ENCODE results near the gene TCF20. TPM values are rescaled to one million over a fixed set of nuclear protein-coding genes. Genes with fewer than 3 reads are reported as not detected.

Gene TCF20
- total and polyA plus RNA-seq, 12 donors = 5.6 to 43.9 (median 24.3) TPM

GRCh38 chr22:42317691-42318547, 47.5 kb upstream of the TCF20 start:
- no peak for TF ChIP-seq POLR2A (IDR thresholded peaks at IDR 0.05)
- TF ChIP-seq, protein P1, sequence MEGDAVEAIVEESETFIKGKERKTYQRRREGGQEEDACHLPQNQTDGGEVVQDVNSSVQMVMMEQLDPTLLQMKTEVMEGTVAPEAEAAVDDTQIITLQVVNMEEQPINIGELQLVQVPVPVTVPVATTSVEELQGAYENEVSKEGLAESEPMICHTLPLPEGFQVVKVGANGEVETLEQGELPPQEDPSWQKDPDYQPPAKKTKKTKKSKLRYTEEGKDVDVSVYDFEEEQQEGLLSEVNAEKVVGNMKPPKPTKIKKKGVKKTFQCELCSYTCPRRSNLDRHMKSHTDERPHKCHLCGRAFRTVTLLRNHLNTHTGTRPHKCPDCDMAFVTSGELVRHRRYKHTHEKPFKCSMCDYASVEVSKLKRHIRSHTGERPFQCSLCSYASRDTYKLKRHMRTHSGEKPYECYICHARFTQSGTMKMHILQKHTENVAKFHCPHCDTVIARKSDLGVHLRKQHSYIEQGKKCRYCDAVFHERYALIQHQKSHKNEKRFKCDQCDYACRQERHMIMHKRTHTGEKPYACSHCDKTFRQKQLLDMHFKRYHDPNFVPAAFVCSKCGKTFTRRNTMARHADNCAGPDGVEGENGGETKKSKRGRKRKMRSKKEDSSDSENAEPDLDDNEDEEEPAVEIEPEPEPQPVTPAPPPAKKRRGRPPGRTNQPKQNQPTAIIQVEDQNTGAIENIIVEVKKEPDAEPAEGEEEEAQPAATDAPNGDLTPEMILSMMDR (IDR thresholded peaks at IDR 0.05) = no peak

GRCh38 chr22:42317008-42317407, 46.6 kb upstream of the TCF20 start:
- no peaks in the 10 kb centered on the region for H3K36me3 ChIP-seq (replicated peaks in 1 of 2)
- no peaks in the 10 kb centered on the region for H3K27me3 ChIP-seq
- no peak for DNase-seq
- intact Hi-C loops (cut with DNase I) = no loop called here
- H3K4me1 ChIP-seq (replicated peaks in 1 of 2) = no peaks in the 10 kb centered on the region
- H3K27ac ChIP-seq = no peak overlapping the region
- no peaks in the 10 kb centered on the region for H3K9me3 ChIP-seq (replicated peaks in 1 of 3)
- TF ChIP-seq POLR2A (IDR thresholded peaks at IDR 0.05) = no peak
- TF ChIP-seq, protein P1 (IDR thresholded peaks at IDR 0.05) = no peak
- no peak overlapping the region for H3K4me3 ChIP-seq
- WGBS, 4 donors = 76 to 85% (median 80%) methylated on average over 13 of the region's 13 CpGs

More at GRCh38 chr22:42317691-42318547, 47.5 kb upstream of the TCF20 start:
- Histone ChIP-seq H3K36me3 (replicated peaks in 1 of 2) (no peaks in the 10 kb centered on the region), H3K9me3 (replicated peaks in 1 of 3) (no peaks in the 10 kb centered on the region), H3K27ac (no peak overlapping the region), H3K4me1 (replicated peaks in 1 of 2) (no peaks in the 10 kb centered on the region), H3K27me3 (no peaks in the 10 kb centered on the region), H3K4me3 (no peak overlapping the region)
- WGBS, 4 donors = 77 to 82% (median 81%) methylated on average over 17 to 25 of the region's 25 CpGs
- intact Hi-C loops (cut with DNase I) = no loop called here
- no peak for DNase-seq

DNA sequence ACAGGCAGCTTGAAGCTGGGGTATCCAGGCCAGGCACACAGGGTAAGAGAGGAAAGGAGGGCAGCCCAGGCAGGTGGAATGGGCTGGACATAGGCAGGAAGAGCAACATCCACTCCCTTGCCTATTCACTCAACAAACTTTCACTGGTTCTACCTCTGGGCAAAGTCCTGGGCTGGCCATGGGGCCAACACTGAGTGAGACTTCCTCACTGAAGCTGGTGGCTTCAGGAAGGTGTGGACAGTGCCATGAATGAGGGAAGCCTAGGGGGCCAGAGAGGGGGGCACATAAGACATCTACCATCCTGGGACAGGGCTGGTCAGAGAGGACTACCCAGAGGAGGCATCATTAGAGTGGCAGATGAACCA, 44.9 kb upstream of the TCF20 start:
- Histone ChIP-seq H3K27me3 (no peaks in the 10 kb centered on the region), H3K9me3 (replicated peaks in 1 of 3) (no peaks in the 10 kb centered on the region), H3K27ac (no peak overlapping the region), H3K4me1 (replicated peaks in 1 of 2) (no peaks in the 10 kb centered on the region), H3K36me3 (replicated peaks in 1 of 2) (no peaks in the 10 kb centered on the region), H3K4me3 (no peak overlapping the region)
- no peak for DNase-seq
- TF ChIP-seq, protein P1 (IDR thresholded peaks at IDR 0.05) = no peak
- intact Hi-C loops (cut with DNase I) = no loop called here

DNA sequence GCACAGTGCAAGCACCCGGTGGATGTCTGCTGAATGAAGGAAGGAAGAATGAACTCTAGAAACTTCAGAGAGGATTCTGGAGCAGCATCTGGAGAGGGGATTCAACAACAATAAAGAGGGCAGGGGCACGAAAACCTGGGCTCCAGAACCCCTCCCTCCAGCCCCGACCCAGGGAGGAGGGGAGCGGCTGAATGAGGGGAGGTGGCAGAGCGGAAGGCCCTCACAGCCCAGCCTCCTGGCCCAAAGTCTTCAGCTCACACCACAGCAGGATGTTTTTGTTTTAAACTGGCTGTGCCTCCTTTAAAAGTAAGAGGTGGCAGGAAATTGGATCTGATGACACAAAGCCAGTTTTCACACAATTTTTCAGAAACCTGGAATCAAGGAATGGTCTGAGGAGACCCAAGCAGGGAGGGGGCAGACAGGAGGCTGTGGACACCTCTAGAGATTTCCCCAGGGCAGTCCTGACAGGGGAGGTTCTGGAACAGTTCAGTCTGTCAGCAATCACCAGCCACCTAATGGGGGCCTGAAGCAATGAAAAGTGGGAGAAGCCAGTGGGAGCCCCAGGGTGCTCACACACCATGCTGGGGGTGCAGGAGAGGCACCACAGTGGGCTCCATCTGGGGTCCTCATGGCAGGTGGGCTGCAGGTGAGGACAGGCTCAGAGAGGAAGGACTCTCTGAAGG, 44.4 kb upstream of the TCF20 start:
- DNase-seq = no peak
- no peaks in the 10 kb centered on the region for H3K27me3 ChIP-seq
- no peak overlapping the region for H3K4me3 ChIP-seq
- no peaks in the 10 kb centered on the region for H3K9me3 ChIP-seq (replicated peaks in 1 of 3)
- H3K4me1 ChIP-seq (replicated peaks in 1 of 2) = no peaks in the 10 kb centered on the region
- H3K27ac ChIP-seq = peak overlapping the region in 1 of 5 donors; percentile 21
- no peak for TF ChIP-seq POLR2A (IDR thresholded peaks at IDR 0.05)
- TF ChIP-seq, protein P1 (IDR thresholded peaks at IDR 0.05) = no peak
- intact Hi-C loops (cut with DNase I) = no loop called here
- no peaks in the 10 kb centered on the region for H3K36me3 ChIP-seq (replicated peaks in 1 of 2)
- WGBS, 4 donors = 52 to 78% (median 64%) methylated on average over 5 of the region's 5 CpGs
